ENCODE results near the gene EI24. TPM values are rescaled to one million over a fixed set of nuclear protein-coding genes. Genes with fewer than 3 reads are reported as not detected.

The EI24 gene
- total and polyA plus RNA-seq, 2 donors (not counting 3 experiments of a cell fraction or from before 2014, with no cell fraction given) = 115 to 192 TPM

GRCh38 chr11:125583496-125583895 lies 14.2 kb downstream of the EI24 start:
- TF ChIP-seq GATA2 (IDR thresholded peaks at IDR 0.05; ENCODE audit: insufficient read depth, insufficient read length, low read depth, low read length) = no peak
- Histone ChIP-seq H3K9me1 (replicated peaks; ENCODE audit: control insufficient read depth, extremely low read depth, insufficient read depth, low read length) (no peaks in the 10 kb centered on the region), H3K79me2 (ENCODE audit: control insufficient read depth, insufficient read depth, low read length) (no peaks in the 10 kb centered on the region), H3K9me3 (replicated peaks; ENCODE audit: control insufficient read depth, insufficient read depth, low read length) (no peaks in the 10 kb centered on the region), H2AFZ (ENCODE audit: low read depth, low read length) (no peak overlapping the region), H3K4me1 (ENCODE audit: control insufficient read depth, extremely low read depth, insufficient read depth, low read length) (peaks cover 4% of the 10 kb centered on the region), H3K27me3 (ENCODE audit: control insufficient read depth in 2 of 2, insufficient read depth in 2 of 2, low read length in 2 of 2) (no peaks in the 10 kb centered on the region), H3K36me3 (ENCODE audit: control insufficient read depth in 2 of 2, extremely low read depth in 1 of 2, insufficient read depth in 2 of 2, low read length in 2 of 2) (peaks cover 20 to 22% of the 10 kb centered on the region in 2 experiments), H3K4me3 (replicated peaks in 1 of 3; ENCODE audit: insufficient read depth in 1 of 3, low read depth in 1 of 3, low read length in 3 of 3) (no peak overlapping the region), H3K27ac (ENCODE audit: insufficient read depth, low read depth, low read length) (no peak overlapping the region), H4K20me1 (replicated peaks; ENCODE audit: control insufficient read depth, extremely low read depth, insufficient read depth, low read length) (no peaks in the 10 kb centered on the region), H3K9ac (replicated peaks; ENCODE audit: extremely low read depth, insufficient read depth, low read length) (no peak overlapping the region), H3K4me2 (ENCODE audit: insufficient read depth, low read length) (no peak overlapping the region)
- BruUV-seq (replicated peaks) = no TSS peak
- CTCF ChIA-PET = no interaction called here
- dilution Hi-C loops (cut with MboI; ENCODE audit: extremely low pct_ligation_motif_present, low sequenced_read_pairs) (no loop called here), intact Hi-C loops (cut with micrococcal nuclease) (no loop called here)
- POLR2A ChIA-PET = no interaction called here
- DNase-seq (ENCODE audit: low read depth, low spot score) (no peak), FAIRE-seq (no peak)

- no peaks in the 10 kb centered on the region for H3K79me2 ChIP-seq (ENCODE audit: control insufficient read depth, insufficient read depth, low read length)
- ChIA-PET CTCF (interaction anchor here (1.2 kb wide), 1 partner anchor 11 kb away, joined by 3 read pairs; no protein-coding TSS in a partner anchor), POLR2A (no interaction called here)
- H3K4me3 ChIP-seq (replicated peaks in 1 of 3; ENCODE audit: insufficient read depth in 1 of 3, low read depth in 1 of 3, low read length in 3 of 3) = no peak overlapping the region
- no peak overlapping the region for H2AFZ ChIP-seq (ENCODE audit: low read depth, low read length)
- peaks cover 10% of the 10 kb centered on the region for H3K4me1 ChIP-seq (ENCODE audit: control insufficient read depth, extremely low read depth, insufficient read depth, low read length)
- no TSS peak for BruUV-seq (replicated peaks)
- H3K9me1 ChIP-seq (replicated peaks; ENCODE audit: control insufficient read depth, extremely low read depth, insufficient read depth, low read length) = no peaks in the 10 kb centered on the region
- intact Hi-C loops (cut with micrococcal nuclease) (no loop called here), dilution Hi-C loops (cut with MboI; ENCODE audit: extremely low pct_ligation_motif_present, low sequenced_read_pairs) (no loop called here)
- TF ChIP-seq POLR2A (IDR thresholded peaks at IDR 0.05; ENCODE audit: low read depth, low read length) (no peak), FOS (IDR thresholded peaks at IDR 0.05; ENCODE audit: borderline replicate concordance, insufficient read depth, low read length) (no peak), CTCF (IDR thresholded peaks at IDR 0.05; ENCODE audit: extremely low read depth in 1 of 2, insufficient read depth in 1 of 2, low read depth in 1 of 2, low read length in 2 of 2) (no peak), MAX (IDR thresholded peaks at IDR 0.05; ENCODE audit: insufficient read depth, insufficient read length) (no peak), GATA2 (IDR thresholded peaks at IDR 0.05; ENCODE audit: insufficient read depth, insufficient read length, low read depth, low read length) (no peak), MYC (IDR thresholded peaks at IDR 0.05; ENCODE audit: low read depth, low read length) (no peak), EZH2 (IDR thresholded peaks at IDR 0.05; ENCODE audit: borderline replicate concordance, low read depth, low read length, severe bottlenecking) (no peak)
- no peaks in the 10 kb centered on the region for H3K27me3 ChIP-seq (ENCODE audit: control insufficient read depth in 2 of 2, insufficient read depth in 2 of 2, low read length in 2 of 2)
- H3K36me3 ChIP-seq (ENCODE audit: control insufficient read depth in 2 of 2, extremely low read depth in 1 of 2, insufficient read depth in 2 of 2, low read length in 2 of 2) = peaks cover 9 to 11% of the 10 kb centered on the region in 2 experiments
- H3K4me2 ChIP-seq (ENCODE audit: insufficient read depth, low read length) = no peak overlapping the region
- H3K9ac ChIP-seq (replicated peaks; ENCODE audit: extremely low read depth, insufficient read depth, low read length) = no peak overlapping the region
- no peaks in the 10 kb centered on the region for H3K9me3 ChIP-seq (replicated peaks; ENCODE audit: control insufficient read depth, insufficient read depth, low read length)
- FAIRE-seq (no peak), DNase-seq (ENCODE audit: low read depth, low spot score) (no peak)
- no peak overlapping the region for H3K27ac ChIP-seq (ENCODE audit: insufficient read depth, low read depth, low read length)
- no peaks in the 10 kb centered on the region for H4K20me1 ChIP-seq (replicated peaks; ENCODE audit: control insufficient read depth, extremely low read depth, insufficient read depth, low read length)
Observed at GRCh38 chr11:125585487-125585886, 16.2 kb downstream of the EI24 start.
